Astrocyte of the cerebellum (primary cell): ENCODE measurements around the gene NOL6.

Source experiments
- DNase-seq: peaks from one replicate; pipeline ENCODE4 v3.0.0-alpha.2; 2011; ENCODE audit warnings: low read depth
- H3K4me3 ChIP-seq: 2 replicates; pipeline ENCODE4 v1.5.1; 2011; ENCODE audit warnings: mild to moderate bottlenecking, low read depth, low read length, moderate library complexity
- in situ Hi-C: cut with HindIII; loops from 2 replicates; pipeline ENCODE4 v1.10.0; 2017; ENCODE audit warnings: low sequenced_read_pairs
- TF ChIP-seq, protein P1 (sequence below): IDR thresholded peaks from 2 replicates; pipeline ENCODE4 v1.5.1; 2012; ENCODE audit warnings: low read length, low read depth, moderate library complexity, mild to moderate bottlenecking; ENCODE audit errors: missing control alignments

NOL6 gene

DNA sequence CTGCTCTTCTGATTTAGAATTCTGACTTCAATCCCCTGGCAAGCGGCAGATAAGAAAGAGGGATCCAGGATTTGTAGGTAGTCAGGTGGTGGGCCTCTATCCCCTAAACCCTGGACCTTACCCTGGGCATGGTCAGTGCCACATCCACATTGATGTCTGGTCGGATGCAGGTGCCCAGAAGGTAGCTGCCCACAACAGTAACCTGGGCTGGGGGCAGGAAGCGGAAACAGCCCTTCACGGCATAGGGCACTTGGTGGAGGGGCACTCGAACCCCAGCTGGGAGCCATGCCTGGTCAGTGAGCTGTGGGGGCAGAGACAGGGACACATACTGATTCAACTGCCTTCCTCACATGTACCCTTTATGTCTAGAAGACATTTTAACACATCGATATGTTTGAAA is 3.8 kb downstream of the NOL6 start:
- DNase-seq: no peak
- TF ChIP-seq, protein P1, sequence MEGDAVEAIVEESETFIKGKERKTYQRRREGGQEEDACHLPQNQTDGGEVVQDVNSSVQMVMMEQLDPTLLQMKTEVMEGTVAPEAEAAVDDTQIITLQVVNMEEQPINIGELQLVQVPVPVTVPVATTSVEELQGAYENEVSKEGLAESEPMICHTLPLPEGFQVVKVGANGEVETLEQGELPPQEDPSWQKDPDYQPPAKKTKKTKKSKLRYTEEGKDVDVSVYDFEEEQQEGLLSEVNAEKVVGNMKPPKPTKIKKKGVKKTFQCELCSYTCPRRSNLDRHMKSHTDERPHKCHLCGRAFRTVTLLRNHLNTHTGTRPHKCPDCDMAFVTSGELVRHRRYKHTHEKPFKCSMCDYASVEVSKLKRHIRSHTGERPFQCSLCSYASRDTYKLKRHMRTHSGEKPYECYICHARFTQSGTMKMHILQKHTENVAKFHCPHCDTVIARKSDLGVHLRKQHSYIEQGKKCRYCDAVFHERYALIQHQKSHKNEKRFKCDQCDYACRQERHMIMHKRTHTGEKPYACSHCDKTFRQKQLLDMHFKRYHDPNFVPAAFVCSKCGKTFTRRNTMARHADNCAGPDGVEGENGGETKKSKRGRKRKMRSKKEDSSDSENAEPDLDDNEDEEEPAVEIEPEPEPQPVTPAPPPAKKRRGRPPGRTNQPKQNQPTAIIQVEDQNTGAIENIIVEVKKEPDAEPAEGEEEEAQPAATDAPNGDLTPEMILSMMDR: no peak

DNA sequence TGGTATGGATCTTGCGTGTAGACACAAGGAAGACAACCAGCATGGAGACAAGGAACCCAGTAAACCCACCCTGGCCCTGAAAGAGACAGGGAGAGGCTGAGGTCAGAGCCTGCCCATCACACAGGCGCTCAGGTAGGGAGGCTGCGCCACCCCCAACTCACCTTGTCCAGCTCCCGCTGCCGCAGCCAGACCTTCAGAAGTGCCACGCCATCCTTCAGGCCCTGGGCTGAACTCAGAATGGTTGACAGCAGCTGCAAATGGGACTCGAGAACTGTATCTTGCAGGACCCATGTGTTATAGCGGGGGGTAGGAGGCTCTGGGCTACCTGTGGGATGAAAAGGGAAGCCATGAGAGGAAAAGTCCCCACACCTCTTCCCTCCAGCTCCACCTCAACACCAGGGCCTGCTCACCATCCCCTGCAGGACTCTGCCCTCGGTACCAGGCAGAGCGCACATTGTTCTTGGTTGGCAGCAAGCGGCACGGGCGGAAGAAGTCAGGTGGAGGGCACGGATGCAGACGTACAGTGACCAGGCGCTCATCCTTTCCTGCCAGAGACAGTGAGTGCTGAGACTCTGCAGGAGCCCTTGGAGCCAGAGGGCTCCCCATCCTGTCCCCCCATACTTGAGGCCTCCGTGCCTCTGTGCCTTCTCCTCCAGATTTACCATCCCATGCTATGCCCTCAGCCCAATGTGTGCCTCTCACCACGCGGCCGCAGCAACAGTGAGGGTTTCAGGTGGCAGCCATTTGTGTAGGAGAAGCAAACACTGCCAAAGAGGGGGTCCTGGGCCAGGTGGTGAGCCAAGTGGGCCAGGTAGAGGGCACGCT is 4.7 kb downstream of the NOL6 start:
- no peak overlapping the region for H3K4me3 ChIP-seq
- TF ChIP-seq, protein P1: no peak
- in situ Hi-C loops: loop anchor here (25.0 kb wide), 1 partner anchor 182 kb away; the partner anchor contains the start of gene NFX1
- DNase-seq: no peak

More for the DNA sequence above, 3.8 kb downstream of the NOL6 start:
- in situ Hi-C loops: loop anchor here (25.0 kb wide), 1 partner anchor 183 kb away; the partner anchor contains the start of gene NFX1
- H3K4me3 ChIP-seq: no peak overlapping the region

DNA sequence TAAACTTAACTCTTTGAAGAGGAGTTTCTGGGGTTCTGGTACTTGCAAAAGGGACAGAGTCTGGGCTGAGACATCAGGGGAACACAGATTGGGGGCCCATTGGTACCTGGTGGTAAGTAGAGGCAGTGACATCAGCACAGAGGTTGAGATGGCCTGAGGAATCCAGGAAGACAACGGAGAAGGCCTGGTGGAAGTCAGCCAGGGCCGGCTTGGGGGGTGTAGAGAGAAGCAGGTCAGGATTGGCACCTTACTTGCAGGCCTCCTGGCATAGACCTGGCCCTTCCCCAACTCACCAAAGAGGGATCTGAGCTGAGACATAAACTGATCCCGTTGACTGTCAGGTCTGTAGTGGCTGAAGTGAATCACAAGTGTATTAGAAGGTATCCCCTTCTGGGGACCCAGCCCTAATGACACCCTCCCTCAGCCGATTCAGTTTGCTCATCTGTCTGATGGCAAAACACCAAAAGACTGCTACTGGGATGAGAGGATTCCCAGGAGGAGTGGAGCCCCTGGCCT is 5.5 kb downstream of the NOL6 start:
- DNase-seq: no peak
- in situ Hi-C loops: loop anchor here (25.0 kb wide), 1 partner anchor 181 kb away; the partner anchor contains the start of gene NFX1
- TF ChIP-seq, protein P1: no peak
- no peak overlapping the region for H3K4me3 ChIP-seq

DNA sequence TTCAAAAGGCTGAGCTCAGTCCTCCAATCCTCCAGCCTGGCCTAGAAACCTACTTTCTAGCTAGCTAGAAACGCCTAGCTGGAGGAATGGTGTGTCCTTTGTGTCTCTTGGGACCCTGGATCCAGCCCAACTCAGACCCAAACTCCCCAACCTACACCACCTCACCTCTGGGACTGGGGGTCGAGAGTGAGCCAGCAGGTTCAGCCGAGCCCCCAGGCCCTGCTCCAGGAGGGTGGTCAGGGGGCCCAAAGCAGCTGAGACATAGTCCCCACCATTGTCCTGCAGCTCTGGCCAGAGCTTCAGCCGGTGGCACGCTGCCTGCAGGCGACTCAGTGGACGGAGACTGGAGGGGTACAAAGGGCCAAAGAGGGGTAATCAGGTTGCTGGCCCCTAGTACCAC is 6.2 kb downstream of the NOL6 start:
- DNase-seq: no peak
- in situ Hi-C loops: loop anchor here (25.0 kb wide), 1 partner anchor 180 kb away; the partner anchor contains the start of gene NFX1
- no peak overlapping the region for H3K4me3 ChIP-seq
- TF ChIP-seq, protein P1: no peak

DNA sequence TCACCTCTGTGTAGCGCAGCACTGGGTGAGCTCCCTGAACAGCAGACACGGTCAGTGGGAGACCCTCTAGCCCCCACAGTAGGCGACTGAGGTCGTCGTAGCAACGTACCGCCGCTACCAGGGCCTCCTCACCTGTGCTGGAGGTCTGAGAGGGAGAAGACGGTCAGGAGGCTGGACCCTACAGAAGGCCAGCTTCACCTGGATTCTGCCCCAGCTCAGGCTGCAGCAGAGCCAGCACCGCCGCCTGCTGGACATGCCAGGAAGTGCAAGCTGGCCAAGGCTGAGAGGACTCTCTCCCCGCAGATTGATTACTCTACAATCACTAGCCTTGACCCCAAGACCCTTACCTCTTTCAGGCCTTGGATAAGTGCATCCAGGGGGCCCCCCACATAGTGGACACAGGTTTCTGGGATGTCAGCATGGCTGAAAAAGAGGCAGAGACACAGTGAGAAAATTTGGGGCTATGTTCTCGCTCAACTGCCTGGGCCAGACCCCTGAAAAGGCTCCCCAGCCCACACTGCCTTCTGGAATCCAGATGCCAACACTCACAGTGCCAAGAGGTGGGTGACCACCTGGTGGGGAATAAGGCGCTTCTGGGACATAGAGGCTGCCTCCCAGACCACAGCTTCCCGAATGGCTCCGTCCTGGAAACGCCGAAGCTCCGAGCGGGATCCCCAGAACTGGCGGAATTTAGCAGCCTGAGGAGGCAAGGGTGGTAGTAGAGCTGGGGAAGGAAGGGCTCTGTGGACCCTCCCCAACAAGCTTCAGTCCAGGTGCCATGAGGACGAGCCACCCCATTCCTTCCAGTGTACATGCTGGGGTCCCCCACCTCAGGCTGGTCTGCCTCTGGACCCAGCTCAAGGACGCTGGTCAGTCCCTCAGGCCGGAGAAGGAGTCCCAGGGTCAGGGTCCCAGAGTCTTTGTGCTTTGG is 6.9 kb downstream of the NOL6 start:
- in situ Hi-C loops: loop anchor here (25.0 kb wide), 1 partner anchor 180 kb away; the partner anchor contains the start of gene NFX1
- peak; percentile 3 for DNase-seq
- H3K4me3 ChIP-seq: no peak overlapping the region
- TF ChIP-seq, protein P1: peak; percentile 99
